ENCODE results near the gene ETFB. TPM values are rescaled to one million over a fixed set of nuclear protein-coding genes. Genes with fewer than 3 reads are reported as not detected.

The ETFB gene
- total RNA-seq, 1 donor from 2014 or later = 41.1 TPM

- Mint-ChIP-seq H3K4me3 (peak overlapping the region; percentile 50), H3K4me1 (peaks cover 22% of the 10 kb centered on the region), H3K27ac (ENCODE audit: unreplicated experiment) (peak overlapping the region; percentile 23), H3K27me3 (ENCODE audit: low read depth) (no peaks in the 10 kb centered on the region), H3K9me3 (no peaks in the 10 kb centered on the region), H3K36me3 (ENCODE audit: low read depth) (peaks cover 3% of the 10 kb centered on the region)
- peak; percentile 67 for DNase-seq (ENCODE audit: low read depth, low spot score)
- TF ChIP-seq CTCF (conservative IDR thresholded peaks at IDR 0.05) = no peak
Measured at GRCh38 chr19:51354742-51355148, 11.4 kb downstream of the ETFB start.

GRCh38 chr19:51354103-51354741 is 12.0 kb downstream of the ETFB start:
- no peak for DNase-seq (ENCODE audit: low read depth, low spot score)

GRCh38 chr19:51352783-51353360 is 13.3 kb downstream of the ETFB start:
- Mint-ChIP-seq H3K36me3 (ENCODE audit: low read depth) (peaks cover 3% of the 10 kb centered on the region), H3K27me3 (ENCODE audit: low read depth) (no peaks in the 10 kb centered on the region), H3K4me3 (no peak overlapping the region), H3K27ac (ENCODE audit: unreplicated experiment) (no peak overlapping the region), H3K4me1 (peaks cover 22% of the 10 kb centered on the region), H3K9me3 (no peaks in the 10 kb centered on the region)
- no peak for DNase-seq (ENCODE audit: low read depth, low spot score)
- TF ChIP-seq CTCF (conservative IDR thresholded peaks at IDR 0.05) = no peak

More at GRCh38 chr19:51354103-51354741, 12.0 kb downstream of the ETFB start:
- Mint-ChIP-seq H3K36me3 (ENCODE audit: low read depth) (peaks cover 3% of the 10 kb centered on the region), H3K4me1 (peaks cover 22% of the 10 kb centered on the region), H3K27ac (ENCODE audit: unreplicated experiment) (peak overlapping the region; percentile 81), H3K27me3 (ENCODE audit: low read depth) (no peaks in the 10 kb centered on the region), H3K9me3 (no peaks in the 10 kb centered on the region), H3K4me3 (peak overlapping the region; percentile 50)
- TF ChIP-seq CTCF (conservative IDR thresholded peaks at IDR 0.05) = no peak

GRCh38 chr19:51351266-51351990 is 14.8 kb downstream of the ETFB start:
- H3K4me1 Mint-ChIP-seq = peaks cover 19% of the 10 kb centered on the region
- H3K36me3 Mint-ChIP-seq (ENCODE audit: low read depth) = peaks cover 7% of the 10 kb centered on the region
- H3K27ac Mint-ChIP-seq (ENCODE audit: unreplicated experiment) = peak overlapping the region; percentile 78
- TF ChIP-seq CTCF (conservative IDR thresholded peaks at IDR 0.05) = no peak
- H3K4me3 Mint-ChIP-seq = no peak overlapping the region
- H3K27me3 Mint-ChIP-seq (ENCODE audit: low read depth) = no peaks in the 10 kb centered on the region
- no peak for DNase-seq (ENCODE audit: low read depth, low spot score)
- no peaks in the 10 kb centered on the region for H3K9me3 Mint-ChIP-seq

- no peak for TF ChIP-seq CTCF (conservative IDR thresholded peaks at IDR 0.05)
- no peak for DNase-seq (ENCODE audit: low read depth, low spot score)
- no peaks in the 10 kb centered on the region for H3K4me1 Mint-ChIP-seq
- H3K27ac Mint-ChIP-seq (ENCODE audit: unreplicated experiment) = no peak overlapping the region
- no peak overlapping the region for H3K4me3 Mint-ChIP-seq
- peaks cover 4% of the 10 kb centered on the region for H3K27me3 Mint-ChIP-seq (ENCODE audit: low read depth)
- no peaks in the 10 kb centered on the region for H3K9me3 Mint-ChIP-seq
- H3K36me3 Mint-ChIP-seq (ENCODE audit: low read depth) = peaks cover 7% of the 10 kb centered on the region
Measured at GRCh38 chr19:51347209-51347928, 18.8 kb downstream of the ETFB start.

Data from neural crest cell (in vitro differentiated cells).